PFSK-1 (cell line): ENCODE results near the gene XRCC1.
A peak's percentile ranks its signal among the peaks of the same experiment; 100 is the strongest.

ENCODE experiments used
- POLR2AphosphoS5 ChIP-seq: IDR thresholded peaks from 2 replicates; pipeline ENCODE4 v1.6.1; 2012; ENCODE audit warnings: low read depth, mild to moderate bottlenecking, control low read depth, low read length, moderate library complexity
- SIN3A ChIP-seq: IDR thresholded peaks from 2 replicates; pipeline ENCODE4 v1.6.1; 2012; ENCODE audit warnings: mild to moderate bottlenecking, low read length, moderate library complexity, borderline replicate concordance; ENCODE audit not compliant: insufficient read depth
- TAF1 ChIP-seq: IDR thresholded peaks from 2 replicates; pipeline ENCODE4 v1.6.1; 2012; ENCODE audit warnings: low read length, control low read depth, borderline replicate concordance; ENCODE audit not compliant: insufficient read depth
- TF ChIP-seq, protein P1 (sequence below), 2 experiments: IDR thresholded peaks; 2 replicates each; pipeline versions ENCODE4 v1.6.1 to v1.8.0; 2011 to 2012; ENCODE audit warnings: low read depth in 2 of 2, low read length in 2 of 2, control low read depth in 1 of 2, inconsistent platforms in 1 of 2, mild to moderate bottlenecking in 1 of 2, moderate library complexity in 1 of 2; ENCODE audit not compliant: insufficient read depth in 1 of 2

DNA sequence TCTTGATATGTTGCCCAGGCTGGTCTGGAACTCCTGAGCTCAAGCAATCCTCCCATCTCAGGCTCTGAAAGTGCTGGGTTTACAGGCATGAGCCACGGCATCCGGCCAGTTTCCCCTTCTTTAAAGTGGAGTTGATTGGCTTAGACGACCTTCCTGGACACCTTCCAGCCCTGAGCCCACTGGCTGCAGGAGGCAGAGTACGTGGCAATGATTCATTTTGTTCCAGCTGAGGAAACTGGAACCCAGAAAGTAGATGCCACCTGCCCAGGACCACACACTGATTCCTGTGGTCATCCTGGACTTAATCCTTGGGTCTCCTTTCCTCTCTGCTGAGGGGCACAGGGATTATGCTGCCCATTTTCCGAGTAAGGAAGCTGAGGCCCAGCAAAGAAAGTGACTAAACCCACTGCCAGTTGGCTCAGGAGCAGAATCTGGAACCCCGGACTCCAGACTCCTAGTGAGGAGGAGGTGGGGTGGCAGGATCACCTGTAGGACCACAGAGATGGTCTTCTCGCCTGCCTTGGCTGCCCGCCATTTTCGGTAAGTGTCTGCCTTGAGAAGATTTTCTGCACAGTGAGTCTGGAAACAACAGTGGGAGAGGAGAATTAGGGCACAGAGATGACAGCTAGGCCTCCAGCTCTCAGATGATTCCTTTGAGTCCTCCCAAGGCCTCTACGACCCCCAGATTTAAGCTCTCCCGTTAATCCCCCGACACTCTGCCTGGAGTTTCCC lies 737 bp downstream of the XRCC1 start:
- TF ChIP-seq, protein P1, sequence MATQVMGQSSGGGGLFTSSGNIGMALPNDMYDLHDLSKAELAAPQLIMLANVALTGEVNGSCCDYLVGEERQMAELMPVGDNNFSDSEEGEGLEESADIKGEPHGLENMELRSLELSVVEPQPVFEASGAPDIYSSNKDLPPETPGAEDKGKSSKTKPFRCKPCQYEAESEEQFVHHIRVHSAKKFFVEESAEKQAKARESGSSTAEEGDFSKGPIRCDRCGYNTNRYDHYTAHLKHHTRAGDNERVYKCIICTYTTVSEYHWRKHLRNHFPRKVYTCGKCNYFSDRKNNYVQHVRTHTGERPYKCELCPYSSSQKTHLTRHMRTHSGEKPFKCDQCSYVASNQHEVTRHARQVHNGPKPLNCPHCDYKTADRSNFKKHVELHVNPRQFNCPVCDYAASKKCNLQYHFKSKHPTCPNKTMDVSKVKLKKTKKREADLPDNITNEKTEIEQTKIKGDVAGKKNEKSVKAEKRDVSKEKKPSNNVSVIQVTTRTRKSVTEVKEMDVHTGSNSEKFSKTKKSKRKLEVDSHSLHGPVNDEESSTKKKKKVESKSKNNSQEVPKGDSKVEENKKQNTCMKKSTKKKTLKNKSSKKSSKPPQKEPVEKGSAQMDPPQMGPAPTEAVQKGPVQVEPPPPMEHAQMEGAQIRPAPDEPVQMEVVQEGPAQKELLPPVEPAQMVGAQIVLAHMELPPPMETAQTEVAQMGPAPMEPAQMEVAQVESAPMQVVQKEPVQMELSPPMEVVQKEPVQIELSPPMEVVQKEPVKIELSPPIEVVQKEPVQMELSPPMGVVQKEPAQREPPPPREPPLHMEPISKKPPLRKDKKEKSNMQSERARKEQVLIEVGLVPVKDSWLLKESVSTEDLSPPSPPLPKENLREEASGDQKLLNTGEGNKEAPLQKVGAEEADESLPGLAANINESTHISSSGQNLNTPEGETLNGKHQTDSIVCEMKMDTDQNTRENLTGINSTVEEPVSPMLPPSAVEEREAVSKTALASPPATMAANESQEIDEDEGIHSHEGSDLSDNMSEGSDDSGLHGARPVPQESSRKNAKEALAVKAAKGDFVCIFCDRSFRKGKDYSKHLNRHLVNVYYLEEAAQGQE (IDR thresholded peaks at IDR 0.05; ENCODE audit: insufficient read depth in 1 of 2, low read depth in 2 of 2, low read length in 2 of 2), result no peak
- no peak for TF ChIP-seq TAF1
- TF ChIP-seq POLR2AphosphoS5, result peak; percentile 52; the same call in 1 of the 2 replicates
- no peak for TF ChIP-seq SIN3A
